Measurements from ENCODE around the gene UGT1A8. TPM values are rescaled to one million over a fixed set of nuclear protein-coding genes. Genes with fewer than 3 reads are reported as not detected.

Gene UGT1A8
- total RNA-seq, 5 donors from 2014 or later (not counting 1 experiment from before 2014, with no cell fraction given) = not detected

Other genes starting within 250 kb of the UGT1A8 start
- 10 to 100 TPM; 17.3 to 24.5 (median 20.4) TPM for gene USP40, start 50.9 kb upstream of the UGT1A8 start, total RNA-seq
- gene UGT1A10, start 18.8 kb downstream of the UGT1A8 start, total RNA-seq = not detected
- gene UGT1A9, start 54.3 kb downstream of the UGT1A8 start, total RNA-seq = not detected
- gene UGT1A7, start 64.3 kb downstream of the UGT1A8 start, total RNA-seq = under 1 TPM in 1 of 5 donors, not detected in 4; 0.10 TPM
- under 1 TPM in 1 of 5 donors, not detected in 4; 0.32 TPM for gene UGT1A6, start 75.3 kb downstream of the UGT1A8 start, total RNA-seq
- gene UGT1A5, start 95.3 kb downstream of the UGT1A8 start, total RNA-seq = not detected
- gene UGT1A4, start 101.1 kb downstream of the UGT1A8 start, total RNA-seq = not detected
- gene UGT1A3, start 111.4 kb downstream of the UGT1A8 start, total RNA-seq = not detected
- not detected for gene UGT1A1, start 142.6 kb downstream of the UGT1A8 start, total RNA-seq
- not detected for gene MROH2A, start 160.7 kb downstream of the UGT1A8 start, total RNA-seq
- 1 to 10 TPM in 3 of 5 donors, under 1 TPM in 2; 0.33 to 1.7 (median 1.1) TPM for gene HJURP, start 236.9 kb downstream of the UGT1A8 start, total RNA-seq

Data from T-cell (primary cell).